ENCODE data around the gene EIF6.

The EIF6 gene

GRCh38 chr20:35293303-35294292, 9.0 kb upstream of the EIF6 start:
- no peak for DNase-seq

- DNase-seq: no peak
These were observed 8.1 kb upstream of the EIF6 start for GRCh38 chr20:35292504-35293285.

- no peak for DNase-seq
These were observed 7.3 kb upstream of the EIF6 start, which contains the start of gene FAM83C for GRCh38 chr20:35291654-35292503. TSS of gene FAM83C (minus strand) at chr20:35292425. CDS start at chr20:35292304, 121 bp downstream.

- DNase-seq: no peak
These were observed 6.4 kb upstream of the EIF6 start for GRCh38 chr20:35290887-35291417.

DNA sequence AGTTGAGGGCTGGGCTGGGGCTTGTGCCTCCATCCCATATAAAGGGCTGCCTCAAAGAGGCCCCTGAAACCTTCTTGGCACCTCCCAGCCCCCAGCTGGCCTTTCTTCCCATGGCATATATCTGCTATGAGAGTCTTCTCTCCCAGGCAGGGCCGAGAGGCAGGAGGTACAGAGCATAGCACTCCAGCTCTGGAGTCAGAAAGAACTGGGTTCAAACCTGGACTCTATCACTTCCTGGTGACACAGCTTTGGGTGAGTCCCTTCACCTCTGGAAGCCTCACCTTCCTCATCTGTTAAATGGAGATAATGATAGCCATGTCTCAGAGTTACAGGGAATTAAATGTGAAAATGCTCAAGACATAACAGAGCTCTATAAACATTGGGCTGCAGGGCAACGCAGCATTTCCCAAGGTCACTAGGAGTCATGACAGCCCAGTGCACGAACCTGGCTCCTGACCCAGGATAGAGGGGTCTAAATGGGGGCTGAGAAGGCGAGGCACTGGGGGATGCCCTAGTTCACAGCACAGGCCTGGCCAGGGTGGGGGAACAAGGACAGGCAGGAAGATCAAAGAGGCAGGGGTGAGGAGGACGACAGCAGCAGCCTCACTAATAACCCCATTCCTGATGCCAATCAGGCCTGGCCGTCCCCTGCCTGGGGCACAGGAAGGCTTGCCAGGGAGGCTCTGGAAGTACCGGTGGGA, 5.8 kb upstream of the EIF6 start:
- DNase-seq: no peak

DNA sequence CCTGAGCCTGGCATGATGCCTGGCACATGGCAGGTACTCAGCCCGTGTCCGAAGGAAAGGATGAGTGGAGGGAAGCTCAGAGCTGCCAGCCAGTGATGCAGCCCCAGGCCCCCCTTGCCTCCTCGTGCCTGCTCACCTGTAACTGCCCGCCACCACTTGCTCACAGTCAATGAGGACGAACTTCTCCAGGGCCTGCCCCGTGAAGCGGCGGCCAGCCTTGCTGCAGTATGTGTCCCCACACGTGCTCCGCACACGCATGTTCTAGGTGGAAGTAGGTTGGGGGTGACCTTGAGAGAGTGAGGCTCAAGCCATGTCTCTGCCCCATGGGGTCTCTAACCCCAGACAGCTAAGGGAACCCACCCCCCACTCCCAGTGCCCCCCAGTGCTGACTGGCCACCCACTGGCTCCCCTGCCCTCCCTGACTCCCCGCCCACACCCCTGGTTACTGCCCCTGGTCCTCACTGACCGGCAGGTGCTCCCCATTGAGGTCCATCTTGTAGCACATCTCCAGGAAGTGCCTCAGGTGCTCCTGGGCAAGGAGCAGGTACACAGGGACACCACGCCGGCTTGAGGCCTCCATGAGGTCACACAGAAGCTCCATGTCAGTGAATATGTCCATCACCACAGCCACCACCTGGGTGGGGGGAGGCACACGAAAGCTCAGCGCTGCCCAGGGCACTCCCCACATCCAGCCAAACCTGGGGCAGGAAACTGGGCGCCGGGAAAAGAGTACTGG, 3.9 kb upstream of the EIF6 start:
- DNase-seq: no peak

DNA sequence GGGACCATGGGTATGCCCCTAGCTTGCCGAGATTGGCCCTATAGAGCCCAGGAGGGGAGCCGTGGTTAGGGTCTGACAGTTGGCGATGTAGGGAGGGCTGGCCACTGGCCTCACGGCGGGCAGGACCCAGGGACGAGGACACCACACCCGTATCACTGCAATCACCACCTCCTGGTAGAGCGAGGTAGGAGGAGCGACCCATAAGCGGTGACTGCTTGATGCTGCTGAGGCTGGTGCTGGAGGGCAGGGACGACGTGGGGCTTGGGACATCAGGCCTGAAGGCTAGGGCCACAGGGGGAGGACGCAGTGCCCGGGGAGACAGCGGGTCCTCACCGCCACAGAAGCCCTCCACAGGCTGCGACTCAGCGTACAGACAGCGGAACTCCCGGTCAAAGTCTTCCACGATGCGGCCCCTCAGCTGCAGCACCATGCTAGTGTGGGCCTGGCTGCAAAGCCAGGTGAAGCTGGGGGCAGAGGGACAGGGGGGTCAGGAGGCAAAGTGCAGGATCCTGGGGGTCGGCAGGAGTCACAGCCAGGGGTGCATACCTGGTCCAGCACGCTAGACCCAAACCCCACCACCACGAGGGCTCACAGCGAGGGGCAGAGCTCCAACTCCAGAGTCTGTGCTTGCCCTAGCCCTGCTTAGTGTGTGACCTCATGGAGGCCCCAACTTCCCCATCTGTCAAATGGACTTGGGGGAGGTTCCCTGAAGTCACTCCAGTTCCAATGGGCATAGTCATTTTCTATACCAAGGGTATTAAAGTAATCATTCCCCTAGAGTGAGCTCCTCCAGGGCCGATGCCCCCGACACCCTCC, 3.1 kb upstream of the EIF6 start:
- DNase-seq: no peak

DNA sequence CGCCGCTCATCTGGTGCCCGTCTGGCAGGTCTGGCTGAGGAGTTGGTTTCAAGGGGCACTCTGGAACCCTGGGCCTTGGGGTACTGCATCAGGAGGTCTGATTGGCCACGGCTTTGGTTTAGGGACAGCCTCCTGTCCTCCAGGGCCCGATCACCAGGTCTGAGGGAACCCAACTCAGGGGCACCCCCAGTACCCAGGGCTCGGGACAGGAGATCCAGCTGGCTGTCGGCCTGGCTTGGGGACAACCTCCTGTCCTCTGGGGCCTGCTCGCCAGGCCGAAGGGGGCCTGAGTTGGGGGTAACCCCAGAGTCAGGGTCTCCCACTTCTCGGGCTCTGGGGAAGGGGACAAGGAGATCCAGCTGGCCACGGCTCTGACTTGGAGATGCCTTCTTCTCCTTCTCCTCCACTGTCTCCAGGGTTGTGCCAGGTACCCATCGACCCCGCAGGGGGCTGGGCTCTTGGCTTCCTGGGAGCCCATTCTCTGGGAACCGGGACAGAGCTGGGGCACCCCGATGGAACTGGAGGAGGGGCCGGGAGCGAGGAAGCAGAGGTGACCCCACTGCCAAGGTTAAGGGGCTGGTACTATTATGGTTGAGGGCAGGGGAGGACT, 2.4 kb upstream of the EIF6 start:
- DNase-seq: no peak

GRCh38 chr20:35286077-35286898, 1.7 kb upstream of the EIF6 start:
- no peak for DNase-seq

DNA sequence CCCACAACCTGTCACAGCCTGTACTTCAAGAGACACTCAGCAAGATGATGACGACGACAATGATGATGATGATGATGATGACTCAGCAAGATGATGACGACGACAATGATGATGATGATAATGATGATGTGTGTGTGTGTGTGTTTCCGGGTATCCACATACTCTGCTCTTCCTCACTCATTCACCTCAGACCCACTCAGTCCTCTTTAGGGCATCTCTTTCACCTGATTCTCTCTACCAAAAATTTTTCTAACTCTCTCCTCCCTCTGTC, 1.2 kb upstream of the EIF6 start:
- no peak for DNase-seq

GRCh38 chr20:35284992-35285805, 627 bp upstream of the EIF6 start:
- no peak for DNase-seq

- DNase-seq: no peak
These were observed 918 bp downstream of the EIF6 start for GRCh38 chr20:35283441-35284266.

- no peak for DNase-seq
These were observed 3.0 kb downstream of the EIF6 start for GRCh38 chr20:35281506-35282101.

GRCh38 chr20:35280523-35280922, 4.0 kb downstream of the EIF6 start:
- no peak for DNase-seq

DNA sequence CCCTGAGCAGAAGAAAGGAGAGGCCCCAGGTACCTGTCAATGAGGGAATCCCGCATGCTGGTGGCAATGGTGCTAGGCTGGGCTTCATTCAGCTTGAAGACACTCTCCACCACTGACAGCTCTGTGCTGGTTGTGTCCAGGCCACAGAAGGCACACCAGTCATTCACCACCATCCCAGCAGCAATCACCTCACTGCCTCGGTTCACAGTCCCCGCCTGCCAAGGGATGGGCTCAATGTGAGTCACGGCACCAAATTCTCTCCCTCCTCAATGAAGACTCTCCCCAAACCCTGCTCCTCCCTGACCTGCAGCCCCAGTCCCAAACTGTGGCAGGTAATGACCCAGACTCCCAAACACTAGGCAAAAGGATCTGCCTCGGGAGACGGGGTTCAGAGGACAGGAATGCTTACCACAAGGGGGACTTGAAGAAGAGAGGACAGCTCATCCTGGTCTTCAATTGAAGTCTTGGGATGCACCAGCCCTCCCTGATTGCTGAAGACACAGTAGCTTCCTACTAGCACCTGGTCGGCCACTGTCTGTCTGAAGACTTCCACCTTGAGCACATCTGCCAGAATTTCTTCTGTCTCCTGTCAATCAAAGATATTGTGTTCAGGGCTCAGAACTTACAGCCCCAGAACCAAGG, 4.9 kb downstream of the EIF6 start:
- no peak for DNase-seq

GRCh38 chr20:35279040-35279439, 5.5 kb downstream of the EIF6 start:
- DNase-seq: no peak

Measured in NCI-H1436 treated with DMSO at 0.1 percent for 48 hours (cell line).